Thyroid gland (tissue), 4 donors: ENCODE results near the gene PDLIM4.

Source experiments
- CTCF ChIP-seq, 6 experiments: fragments of 200-600 bp in 3 of 6; fragments of 450-650 bp in 3 of 6; sonication (generic) in 3 of 6; IDR thresholded peaks; one replicate each; pipeline ENCODE4 v1.5.1; 2016 to 2019; ENCODE audit warnings: antibody characterized with exemption in 6 of 6, mild to moderate bottlenecking in 2 of 6, inconsistent platforms in 1 of 6, moderate library complexity in 1 of 6
- POLR2A ChIP-seq, 2 donors: fragments of 450-650 bp; IDR thresholded peaks; one replicate each; pipeline ENCODE4 v1.6.1; 2017; ENCODE audit warnings: antibody characterized with exemption in 2 of 2, mild to moderate bottlenecking in 2 of 2, moderate library complexity in 1 of 2

GRCh38 chr5:132265336-132266030 is 8.0 kb downstream of the PDLIM4 start:
- TF ChIP-seq CTCF (IDR thresholded peaks at IDR 0.05), result no peak
- no peak for TF ChIP-seq POLR2A (IDR thresholded peaks at IDR 0.05)
